Vagina (tissue), 2 donors: ENCODE results near the gene FANCC.

Experiments
- POLR2A ChIP-seq, 2 donors: fragments of 450-650 bp; IDR thresholded peaks; one replicate each; pipeline ENCODE4 v1.6.1; 2017; ENCODE audit warnings: antibody characterized with exemption in 2 of 2, mild to moderate bottlenecking in 2 of 2, moderate library complexity in 2 of 2
- POLR2AphosphoS5 ChIP-seq, 2 donors: sonication (generic); formaldehyde crosslinking; IDR thresholded peaks; one replicate each; pipeline ENCODE4 v1.9.0; 2017; ENCODE audit warnings: antibody characterized with exemption in 2 of 2, mild to moderate bottlenecking in 2 of 2, low read depth in 1 of 2; ENCODE audit not compliant: insufficient read depth in 1 of 2
- TF ChIP-seq, protein P1 (sequence below), 3 experiments: fragments of 450-650 bp in 2 of 3; fragments of 200-600 bp in 1 of 3; sonication (generic) in 1 of 3; IDR thresholded peaks; one replicate each; pipeline ENCODE4 v1.5.1; 2017 to 2019; ENCODE audit warnings: antibody characterized with exemption in 3 of 3, mild to moderate bottlenecking in 2 of 3, moderate library complexity in 2 of 3

DNA sequence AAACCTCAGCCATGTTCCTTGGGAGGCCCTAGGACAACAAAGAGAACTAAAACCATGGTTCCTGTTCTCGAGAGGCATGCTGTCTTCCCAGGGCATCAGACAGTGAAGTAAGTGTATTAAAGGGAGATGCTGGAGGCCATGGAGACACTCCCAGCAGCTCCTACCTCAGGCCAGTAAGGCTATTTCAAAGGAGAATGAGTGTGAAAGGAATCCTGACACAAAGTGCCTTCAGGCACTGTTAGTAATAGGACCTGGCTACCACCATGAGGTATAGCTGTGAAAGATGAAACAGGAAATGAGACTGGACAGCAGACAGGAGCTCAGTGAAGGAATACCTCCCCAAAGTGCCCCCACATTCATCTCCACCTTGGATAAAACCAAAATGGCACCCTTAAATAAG, 71.0 kb downstream of the FANCC start:
- TF ChIP-seq POLR2AphosphoS5 (IDR thresholded peaks at IDR 0.05; ENCODE audit: insufficient read depth in 1 of 2, low read depth in 1 of 2) (no peak), POLR2A (IDR thresholded peaks at IDR 0.05) (no peak)
- TF ChIP-seq, protein P1, sequence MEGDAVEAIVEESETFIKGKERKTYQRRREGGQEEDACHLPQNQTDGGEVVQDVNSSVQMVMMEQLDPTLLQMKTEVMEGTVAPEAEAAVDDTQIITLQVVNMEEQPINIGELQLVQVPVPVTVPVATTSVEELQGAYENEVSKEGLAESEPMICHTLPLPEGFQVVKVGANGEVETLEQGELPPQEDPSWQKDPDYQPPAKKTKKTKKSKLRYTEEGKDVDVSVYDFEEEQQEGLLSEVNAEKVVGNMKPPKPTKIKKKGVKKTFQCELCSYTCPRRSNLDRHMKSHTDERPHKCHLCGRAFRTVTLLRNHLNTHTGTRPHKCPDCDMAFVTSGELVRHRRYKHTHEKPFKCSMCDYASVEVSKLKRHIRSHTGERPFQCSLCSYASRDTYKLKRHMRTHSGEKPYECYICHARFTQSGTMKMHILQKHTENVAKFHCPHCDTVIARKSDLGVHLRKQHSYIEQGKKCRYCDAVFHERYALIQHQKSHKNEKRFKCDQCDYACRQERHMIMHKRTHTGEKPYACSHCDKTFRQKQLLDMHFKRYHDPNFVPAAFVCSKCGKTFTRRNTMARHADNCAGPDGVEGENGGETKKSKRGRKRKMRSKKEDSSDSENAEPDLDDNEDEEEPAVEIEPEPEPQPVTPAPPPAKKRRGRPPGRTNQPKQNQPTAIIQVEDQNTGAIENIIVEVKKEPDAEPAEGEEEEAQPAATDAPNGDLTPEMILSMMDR (IDR thresholded peaks at IDR 0.05): no peak
